GM23338 (cell line): ENCODE results near the gene DPYD. TPM values are rescaled to one million over a fixed set of nuclear protein-coding genes. Genes with fewer than 3 reads are reported as not detected.

Experiments
- ATAC-seq: fragments of 200-7000 bp; cut with Tn5 transposase; 3 replicates; pipeline ENCODE4 v1.9.1; 2020
- DNase-seq: peaks from one replicate; pipeline ENCODE4 v3.0.0-alpha.2; 2015; ENCODE audit warnings: low spot score
- H2AFZ ChIP-seq: fragments of 200-600 bp; sonication (generic); 2 replicates; pipeline ENCODE4 v1.8.0; 2016; ENCODE audit warnings: antibody characterized with exemption, mild to moderate bottlenecking, moderate library complexity
- H3F3A ChIP-seq: fragments of 200-600 bp; sonication (generic); replicated peaks from 2 replicates; pipeline ENCODE4 v1.8.0; 2017; ENCODE audit warnings: antibody characterized with exemption, mixed run types, low read depth
- H3K27ac ChIP-seq: fragments of 200-600 bp; sonication (generic); 2 replicates; pipeline ENCODE4 v1.6.1; 2016; ENCODE audit warnings: low read depth
- H3K27me3 ChIP-seq: fragments of 200-600 bp; sonication (generic); 2 replicates; pipeline ENCODE4 v1.8.0; 2016; ENCODE audit warnings: mild to moderate bottlenecking, mixed run types, moderate library complexity; ENCODE audit not compliant: insufficient read depth
- H3K36me3 ChIP-seq: fragments of 200-600 bp; sonication (generic); 2 replicates; pipeline ENCODE4 v1.8.0; 2016; ENCODE audit warnings: mild to moderate bottlenecking; ENCODE audit not compliant: insufficient read depth
- H3K4me1 ChIP-seq: fragments of 200-600 bp; sonication (generic); 2 replicates; pipeline ENCODE4 v1.8.0; 2016; ENCODE audit warnings: mild to moderate bottlenecking, moderate library complexity; ENCODE audit not compliant: insufficient read depth
- H3K4me2 ChIP-seq: fragments of 200-600 bp; sonication (generic); 2 replicates; pipeline ENCODE4 v1.7.1; 2017; ENCODE audit warnings: mixed run types
- H3K4me3 ChIP-seq: fragments of 200-600 bp; sonication (generic); 2 replicates; pipeline ENCODE4 v1.6.1; 2016; ENCODE audit warnings: mixed run types
- H3K79me2 ChIP-seq: fragments of 200-600 bp; sonication (generic); replicated peaks from 2 replicates; pipeline ENCODE4 v1.8.0; 2017; ENCODE audit warnings: mild to moderate bottlenecking; ENCODE audit not compliant: insufficient read depth
- H3K9me2 ChIP-seq: fragments of 200-600 bp; sonication (generic); 2 replicates; pipeline ENCODE4 v1.8.0; 2017; ENCODE audit not compliant: insufficient read depth
- H4K20me1 ChIP-seq: fragments of 200-600 bp; sonication (generic); replicated peaks from 2 replicates; pipeline ENCODE4 v1.8.0; 2017; ENCODE audit warnings: mild to moderate bottlenecking; ENCODE audit not compliant: insufficient read depth
- H3K27ac Mint-ChIP-seq: 2 replicates; pipeline ENCODE4 v1.8.0; 2020; ENCODE audit warnings: inconsistent platforms, mild to moderate bottlenecking, moderate library complexity, mixed read lengths
- H3K27me3 Mint-ChIP-seq: 3 replicates; pipeline ENCODE4 v1.8.0; 2022; ENCODE audit warnings: low read depth, mild to moderate bottlenecking, moderate library complexity, mixed read lengths, inconsistent platforms; ENCODE audit not compliant: insufficient read depth, poor library complexity
- H3K36me3 Mint-ChIP-seq: 3 replicates; pipeline ENCODE4 v1.8.0; 2021; ENCODE audit warnings: low read depth, mild to moderate bottlenecking, inconsistent platforms, moderate library complexity, mixed read lengths
- H3K4me1 Mint-ChIP-seq: 3 replicates; pipeline ENCODE4 v1.8.0; 2020; ENCODE audit warnings: mild to moderate bottlenecking, inconsistent platforms, mixed read lengths
- H3K4me3 Mint-ChIP-seq: 3 replicates; pipeline ENCODE4 v1.8.0; 2021; ENCODE audit warnings: moderate library complexity, mild to moderate bottlenecking, inconsistent platforms, mixed read lengths
- H3K9me3 Mint-ChIP-seq: 3 replicates; pipeline ENCODE4 v1.8.0; 2020; ENCODE audit warnings: moderate library complexity, mild to moderate bottlenecking, inconsistent platforms, mixed read lengths
- CREB1 ChIP-seq: fragments of 250-450 bp; sonication (Bioruptor Pico); IDR thresholded peaks from 2 replicates; pipeline ENCODE4 v1.5.0; 2020; ENCODE audit warnings: low read depth, mild to moderate bottlenecking, moderate library complexity
- JUNB ChIP-seq: IDR thresholded peaks from one replicate; pipeline ENCODE4 v1.6.1; 2016; ENCODE audit warnings: antibody characterized with exemption; ENCODE audit not compliant: unreplicated experiment
- NANOG ChIP-seq: IDR thresholded peaks from 2 replicates; pipeline ENCODE4 v1.6.1; 2016; ENCODE audit warnings: antibody characterized with exemption, borderline replicate concordance
- REST ChIP-seq: IDR thresholded peaks from one replicate; pipeline ENCODE4 v1.6.1; 2018; ENCODE audit warnings: antibody characterized with exemption; ENCODE audit not compliant: unreplicated experiment
- STAT1 ChIP-seq: IDR thresholded peaks from one replicate; pipeline ENCODE4 v1.6.1; 2016; ENCODE audit warnings: antibody characterized with exemption; ENCODE audit not compliant: unreplicated experiment
- ZNF331 ChIP-seq: fragments of 250-450 bp; sonication (Bioruptor Pico); IDR thresholded peaks from 2 replicates; pipeline ENCODE4 v1.5.0; 2020; ENCODE audit warnings: low read depth, mild to moderate bottlenecking, moderate library complexity
- ZNF462 ChIP-seq: fragments of 250-450 bp; sonication (Bioruptor Pico); IDR thresholded peaks from 2 replicates; pipeline ENCODE4 v1.5.0; 2020; ENCODE audit warnings: mild to moderate bottlenecking, moderate library complexity
- polyA plus RNA-seq: library from polyadenylated mRNA; unstranded; fragments of >200 nt; fragmentation: Nextera tagmentation; extraction: Ambion mirVana; gene quantifications from 2 replicates; pipeline ENCODE4 v1.2.1, GENCODE V29; 2016
- total RNA-seq: library from RNA; depleted of rRNA; stranded (reverse); fragments of >200 nt; shearing (Covaris generic); gene quantifications from 2 replicates; pipeline ENCODE4 v1.2.3, GENCODE V29; 2014
- TF ChIP-seq, protein P1 (sequence below): IDR thresholded peaks from 2 replicates; pipeline ENCODE4 v1.6.1; 2016; ENCODE audit warnings: antibody characterized with exemption

Gene DPYD
- total and polyA plus RNA-seq, 2 experiments from 2014 or later, result 0.50 to 1.6 TPM

GRCh38 chr1:97123717-97124431 lies 797.0 kb downstream of the DPYD start:
- H3K27ac Mint-ChIP-seq, result peak overlapping the region; percentile 73; the same call in 1 of the 2 replicates
- ATAC-seq (no peak), DNase-seq (no peak)
- H3K27me3 Mint-ChIP-seq, result peaks cover 5% of the 10 kb centered on the region
- H3K4me3 Mint-ChIP-seq, result no peak overlapping the region
- Histone ChIP-seq H2AFZ (peak overlapping the region; percentile 87), H3K4me2 (no peak overlapping the region), H3K27ac (no peak overlapping the region), H4K20me1 (no peaks in the 10 kb centered on the region), H3K79me2 (no peaks in the 10 kb centered on the region), H3F3A (no peaks in the 10 kb centered on the region), H3K4me3 (no peak overlapping the region), H3K9me2 (0 out of 2 replicates have a peak, but pooled peaks cover 3% of the 10 kb centered on the region), H3K27me3 (no peaks in the 10 kb centered on the region), H3K4me1 (peaks cover 23% of the 10 kb centered on the region), H3K36me3 (no peaks in the 10 kb centered on the region)
- peaks cover 18% of the 10 kb centered on the region for H3K4me1 Mint-ChIP-seq
- TF ChIP-seq ZNF331 (no peak), NANOG (no peak), ZNF462 (CRISPR knock-in tag) (no peak), REST (no peak), STAT1 (no peak), JUNB (no peak), CREB1 (CRISPR knock-in tag) (no peak)
- TF ChIP-seq, protein P1, sequence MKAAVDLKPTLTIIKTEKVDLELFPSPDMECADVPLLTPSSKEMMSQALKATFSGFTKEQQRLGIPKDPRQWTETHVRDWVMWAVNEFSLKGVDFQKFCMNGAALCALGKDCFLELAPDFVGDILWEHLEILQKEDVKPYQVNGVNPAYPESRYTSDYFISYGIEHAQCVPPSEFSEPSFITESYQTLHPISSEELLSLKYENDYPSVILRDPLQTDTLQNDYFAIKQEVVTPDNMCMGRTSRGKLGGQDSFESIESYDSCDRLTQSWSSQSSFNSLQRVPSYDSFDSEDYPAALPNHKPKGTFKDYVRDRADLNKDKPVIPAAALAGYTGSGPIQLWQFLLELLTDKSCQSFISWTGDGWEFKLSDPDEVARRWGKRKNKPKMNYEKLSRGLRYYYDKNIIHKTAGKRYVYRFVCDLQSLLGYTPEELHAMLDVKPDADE, result no peak
- no peaks in the 10 kb centered on the region for H3K9me3 Mint-ChIP-seq
- H3K36me3 Mint-ChIP-seq, result no peaks in the 10 kb centered on the region
